DOHH2 (cell line): ENCODE measurements around the gene PTPRN2.

Experiments used
- H3F3A ChIP-seq: fragments of 200-600 bp; sonication (generic), shearing (Covaris generic); 2 replicates; pipeline ENCODE4 v1.6.0; 2016; ENCODE audit warnings: antibody characterized with exemption, mild to moderate bottlenecking; ENCODE audit not compliant: control insufficient read depth, insufficient read depth
- H3K27ac ChIP-seq: fragments of 200-600 bp; sonication (generic); 2 replicates; pipeline ENCODE4 v1.5.1; 2014; ENCODE audit warnings: low read depth, mild to moderate bottlenecking, low read length, moderate library complexity
- H3K27me3 ChIP-seq: fragments of 200-600 bp; sonication (generic); 2 replicates; pipeline ENCODE4 v1.6.1; 2014; ENCODE audit warnings: mild to moderate bottlenecking, low read length, mixed read lengths; ENCODE audit not compliant: control insufficient read depth
- H3K36me3 ChIP-seq: fragments of 200-600 bp; sonication (generic); 2 replicates; pipeline ENCODE4 v1.6.1; 2014; ENCODE audit warnings: mild to moderate bottlenecking, low read length, moderate library complexity, mixed read lengths; ENCODE audit not compliant: control insufficient read depth
- H3K4me1 ChIP-seq: fragments of 200-600 bp; sonication (generic); 2 replicates; pipeline ENCODE4 v1.6.1; 2014; ENCODE audit warnings: mild to moderate bottlenecking, low read length, mixed read lengths; ENCODE audit not compliant: control insufficient read depth
- H3K4me2 ChIP-seq: fragments of 200-600 bp; sonication (generic); 2 replicates; pipeline ENCODE4 v1.6.0; 2014; ENCODE audit warnings: mild to moderate bottlenecking, low read length, moderate library complexity
- H3K4me3 ChIP-seq: fragments of 200-600 bp; sonication (generic); 2 replicates; pipeline ENCODE4 v1.5.1; 2014; ENCODE audit warnings: mild to moderate bottlenecking, low read length, mixed read lengths
- H3K79me2 ChIP-seq: fragments of 200-600 bp; sonication (generic); 2 replicates; pipeline ENCODE4 v1.6.1; 2014; ENCODE audit warnings: mild to moderate bottlenecking, low read length, mixed read lengths; ENCODE audit not compliant: control insufficient read depth
- H3K9me2 ChIP-seq: fragments of 200-600 bp; sonication (generic); replicated peaks from 2 replicates; pipeline ENCODE4 v1.6.1; 2014; ENCODE audit warnings: mild to moderate bottlenecking, low read length, mixed read lengths; ENCODE audit not compliant: control insufficient read depth
- H3K9me3 ChIP-seq: fragments of 200-600 bp; sonication (generic); 2 replicates; pipeline ENCODE4 v1.6.1; 2014; ENCODE audit warnings: antibody characterized with exemption, low read length, mixed read lengths; ENCODE audit not compliant: control insufficient read depth, insufficient read depth
- H4K20me1 ChIP-seq: fragments of 200-600 bp; sonication (generic); 2 replicates; pipeline ENCODE4 v1.6.0; 2014; ENCODE audit warnings: low read depth, mild to moderate bottlenecking, antibody characterized with exemption, low read length, moderate library complexity; ENCODE audit not compliant: control insufficient read depth, insufficient read depth
- CTCF ChIP-seq: fragments of 200-600 bp; sonication (generic); IDR thresholded peaks from one replicate; pipeline ENCODE4 v1.5.1; 2014; ENCODE audit warnings: antibody characterized with exemption, mild to moderate bottlenecking, low read depth, low read length; ENCODE audit not compliant: poor library complexity, severe bottlenecking
- EZH2phosphoT487 ChIP-seq: fragments of 200-600 bp; sonication (generic); IDR thresholded peaks from 2 replicates; pipeline ENCODE4 v1.6.1; 2017; ENCODE audit warnings: borderline replicate concordance, mild to moderate bottlenecking, antibody characterized with exemption, low read length, moderate library complexity, mixed read lengths

PTPRN2 gene

GRCh38 chr7:158564663-158565035 lies 23.0 kb downstream of the PTPRN2 start:
- Histone ChIP-seq H3K36me3 (no peaks in the 10 kb centered on the region), H3F3A (no peaks in the 10 kb centered on the region), H3K4me2 (no peak overlapping the region), H3K9me3 (0 out of 2 replicates have a peak, but pooled peaks cover 3% of the 10 kb centered on the region), H3K9me2 (no peaks in the 10 kb centered on the region), H3K27me3 (peaks cover 4% of the 10 kb centered on the region; the same call in 1 of the 2 replicates), H4K20me1 (no peaks in the 10 kb centered on the region), H3K79me2 (no peaks in the 10 kb centered on the region), H3K4me3 (no peak overlapping the region), H3K4me1 (no peaks in the 10 kb centered on the region), H3K27ac (no peak overlapping the region)
- TF ChIP-seq CTCF (no peak), EZH2phosphoT487 (no peak)

- Histone ChIP-seq H3K36me3 (no peaks in the 10 kb centered on the region), H3K9me3 (no peaks in the 10 kb centered on the region)
These were observed 23.5 kb downstream of the PTPRN2 start for GRCh38 chr7:158563911-158564662.

GRCh38 chr7:158563051-158563450 lies 24.6 kb downstream of the PTPRN2 start:
- Histone ChIP-seq H3K4me2 (no peak overlapping the region), H3K79me2 (no peaks in the 10 kb centered on the region), H3K4me1 (no peaks in the 10 kb centered on the region), H3K27me3 (peaks cover 4% of the 10 kb centered on the region; the same call in 1 of the 2 replicates), H3K4me3 (no peak overlapping the region), H3K9me2 (no peaks in the 10 kb centered on the region), H3K27ac (no peak overlapping the region), H3K36me3 (no peaks in the 10 kb centered on the region), H4K20me1 (no peaks in the 10 kb centered on the region), H3K9me3 (no peaks in the 10 kb centered on the region), H3F3A (no peaks in the 10 kb centered on the region)
- no peak for TF ChIP-seq EZH2phosphoT487
- TF ChIP-seq CTCF = no peak

More at GRCh38 chr7:158563911-158564662, 23.5 kb downstream of the PTPRN2 start:
- Histone ChIP-seq H4K20me1 (no peaks in the 10 kb centered on the region), H3K9me2 (no peaks in the 10 kb centered on the region), H3K4me1 (no peaks in the 10 kb centered on the region), H3K4me3 (no peak overlapping the region), H3K79me2 (no peaks in the 10 kb centered on the region), H3K27ac (no peak overlapping the region), H3K4me2 (no peak overlapping the region), H3K27me3 (peaks cover 4% of the 10 kb centered on the region; the same call in 1 of the 2 replicates), H3F3A (no peaks in the 10 kb centered on the region)
- TF ChIP-seq CTCF (no peak), EZH2phosphoT487 (no peak)
